Measurements from ENCODE around the gene IFITM5.
"Not testable (repeated sequence)": the region's sequence is repeated elsewhere in the genome, so short reads cannot be mapped to it uniquely, and the experiment has no call there.

Gene IFITM5

GRCh38 chr11:293852-294661 is 5.3 kb downstream of the IFITM5 start:
- DNase-seq, result no peak

GRCh38 chr11:293271-293851 is 6.0 kb downstream of the IFITM5 start:
- DNase-seq, result no peak

DNA sequence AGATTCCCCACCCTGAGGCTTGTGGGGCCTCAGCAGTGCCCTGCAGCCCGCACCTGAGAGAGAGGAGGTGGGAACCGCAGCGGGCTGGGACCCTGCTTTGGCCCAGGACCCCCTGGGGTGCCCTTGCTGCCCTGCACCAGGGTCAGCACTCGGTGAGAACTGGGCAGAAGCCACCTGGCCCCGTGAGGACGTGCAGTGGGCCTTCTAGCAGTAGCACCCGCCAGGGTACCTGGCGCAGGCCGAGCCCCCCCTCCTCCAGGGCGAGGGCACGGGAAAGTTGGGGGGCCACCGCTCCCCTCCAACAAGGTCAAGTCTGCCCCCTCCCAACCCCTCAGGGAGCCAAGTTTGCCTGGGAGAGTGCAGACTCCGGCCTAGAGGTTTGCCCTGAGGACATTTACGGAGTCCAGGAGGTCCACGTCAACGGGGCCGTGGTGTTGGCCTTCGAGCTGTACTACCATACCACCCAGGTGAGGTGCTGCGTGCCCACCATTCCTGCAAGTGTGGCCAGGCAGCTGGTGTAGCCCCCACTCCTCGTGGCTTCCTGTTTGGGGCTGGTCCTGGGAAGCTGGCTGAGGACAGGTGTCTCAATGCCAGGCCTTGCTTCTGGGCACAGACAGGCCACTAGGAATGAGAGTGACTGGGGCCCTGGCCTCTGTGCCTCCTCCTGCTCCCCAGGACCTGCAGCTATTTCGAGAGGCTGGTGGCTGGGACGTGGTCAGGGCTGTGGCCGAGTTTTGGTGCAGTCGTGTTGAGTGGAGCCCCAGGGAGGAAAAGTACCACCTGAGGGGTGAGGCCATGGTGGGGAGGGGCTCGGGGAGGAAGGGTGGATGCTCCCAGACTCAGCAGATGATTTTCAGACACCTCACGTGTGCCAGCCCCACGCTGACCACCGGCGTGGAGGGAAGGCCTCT is 6.9 kb downstream of the IFITM5 start:
- no peak for DNase-seq

- no peak for DNase-seq
These were observed 7.8 kb downstream of the IFITM5 start for GRCh38 chr11:291281-292210.

- DNase-seq, result no peak
These were observed 8.6 kb downstream of the IFITM5 start for GRCh38 chr11:290621-291231.

DNA sequence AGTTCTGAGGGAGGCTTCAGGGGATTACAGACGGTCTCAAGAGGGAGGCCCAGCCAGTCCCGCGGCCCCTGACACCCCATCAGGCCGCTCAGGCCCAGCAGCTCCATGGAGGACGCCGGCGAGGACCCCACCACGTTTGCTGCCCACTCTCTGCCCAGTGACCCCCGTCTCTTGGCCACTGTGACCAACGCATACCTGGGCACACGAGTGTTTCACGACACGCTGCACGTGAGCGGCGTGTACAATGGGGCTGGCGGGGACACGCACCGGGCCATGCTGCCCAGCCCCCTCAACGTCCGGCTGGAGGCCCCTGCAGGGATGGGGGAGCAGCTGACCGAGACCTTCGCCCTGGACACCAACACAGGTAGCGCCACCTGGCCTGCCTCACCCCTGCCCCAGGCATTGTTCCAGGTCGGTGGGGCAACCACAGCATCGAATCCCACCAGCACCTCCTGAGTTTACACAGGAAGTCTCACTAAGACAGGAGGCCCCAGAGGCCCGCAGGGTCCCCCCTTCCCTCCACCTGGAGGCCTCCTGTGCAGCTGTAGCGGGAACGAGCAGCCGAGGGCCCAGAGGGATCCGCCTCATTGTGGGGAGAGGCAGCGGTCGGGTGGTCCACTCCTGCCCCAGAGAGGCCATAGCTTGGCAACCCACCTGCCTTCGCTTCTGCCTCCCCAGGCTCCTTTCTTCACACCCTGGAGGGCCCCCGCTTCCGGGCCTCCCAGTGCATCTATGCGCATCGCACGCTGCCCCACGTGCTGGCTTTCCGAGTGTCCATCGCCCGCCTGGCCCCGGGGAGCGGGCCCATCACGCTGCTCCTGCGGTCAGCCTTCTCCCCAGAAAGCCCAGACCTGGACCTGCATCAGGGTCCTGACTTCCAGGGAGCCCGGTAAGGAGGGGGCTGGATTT is 9.4 kb downstream of the IFITM5 start:
- no peak for DNase-seq

GRCh38 chr11:289398-289711 is 10.0 kb downstream of the IFITM5 start:
- no peak for DNase-seq

DNA sequence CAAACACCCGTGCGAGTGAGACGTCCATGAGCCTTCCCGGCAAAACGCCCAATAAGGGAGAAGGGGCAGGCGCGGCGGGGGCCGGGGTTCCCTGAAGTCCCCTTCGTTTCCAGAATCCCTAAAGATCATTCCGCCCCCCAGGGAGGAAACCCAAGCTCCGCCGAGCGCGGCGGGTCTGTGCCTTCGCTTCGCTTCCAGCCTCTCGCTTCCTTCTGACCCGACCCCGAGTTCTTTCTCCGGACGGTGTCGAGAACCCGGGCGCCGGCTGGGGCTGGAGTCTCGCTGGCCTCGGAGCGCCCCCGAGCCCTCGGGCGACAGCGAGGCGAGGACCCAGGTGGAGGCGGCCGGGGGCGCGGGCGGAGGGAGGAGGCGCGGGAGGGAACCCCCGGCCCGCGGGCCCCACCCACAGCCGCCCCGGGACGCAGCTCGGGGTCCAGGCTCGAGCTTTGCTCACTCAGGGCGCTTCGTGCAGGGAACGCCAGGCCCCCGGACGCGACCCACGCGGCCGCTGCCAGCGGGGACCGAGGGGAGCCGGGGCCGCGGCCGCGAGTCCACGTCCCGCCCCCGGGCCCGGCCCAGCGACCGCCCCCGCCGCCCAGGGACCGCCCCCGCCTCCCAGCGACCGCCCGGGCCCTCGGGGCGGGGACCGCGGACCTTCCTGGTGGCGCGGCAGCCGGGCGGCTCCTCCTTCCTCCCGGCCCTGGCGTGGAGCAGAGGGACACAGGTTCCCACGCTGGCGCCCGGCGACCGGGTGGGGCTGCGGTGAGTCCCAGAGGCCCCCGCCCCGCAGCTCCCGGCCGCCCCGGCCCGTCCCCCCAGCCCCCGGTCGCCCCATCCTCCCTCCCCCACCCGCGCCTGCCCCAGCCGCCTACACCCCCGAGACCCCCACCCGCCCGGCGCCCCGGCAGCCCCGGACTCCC is 10.6 kb downstream of the IFITM5 start, which contains the start of gene PGGHG:
TSS of gene PGGHG (plus strand) at position 649 of the 920 bp plus-strand sequence. CDS start 691 bp downstream, outside the sequence.
- peak in 1 of 2 experiments; percentile 40 for DNase-seq

- no peak for DNase-seq
These were observed 11.4 kb downstream of the IFITM5 start for GRCh38 chr11:287821-288477.

DNA sequence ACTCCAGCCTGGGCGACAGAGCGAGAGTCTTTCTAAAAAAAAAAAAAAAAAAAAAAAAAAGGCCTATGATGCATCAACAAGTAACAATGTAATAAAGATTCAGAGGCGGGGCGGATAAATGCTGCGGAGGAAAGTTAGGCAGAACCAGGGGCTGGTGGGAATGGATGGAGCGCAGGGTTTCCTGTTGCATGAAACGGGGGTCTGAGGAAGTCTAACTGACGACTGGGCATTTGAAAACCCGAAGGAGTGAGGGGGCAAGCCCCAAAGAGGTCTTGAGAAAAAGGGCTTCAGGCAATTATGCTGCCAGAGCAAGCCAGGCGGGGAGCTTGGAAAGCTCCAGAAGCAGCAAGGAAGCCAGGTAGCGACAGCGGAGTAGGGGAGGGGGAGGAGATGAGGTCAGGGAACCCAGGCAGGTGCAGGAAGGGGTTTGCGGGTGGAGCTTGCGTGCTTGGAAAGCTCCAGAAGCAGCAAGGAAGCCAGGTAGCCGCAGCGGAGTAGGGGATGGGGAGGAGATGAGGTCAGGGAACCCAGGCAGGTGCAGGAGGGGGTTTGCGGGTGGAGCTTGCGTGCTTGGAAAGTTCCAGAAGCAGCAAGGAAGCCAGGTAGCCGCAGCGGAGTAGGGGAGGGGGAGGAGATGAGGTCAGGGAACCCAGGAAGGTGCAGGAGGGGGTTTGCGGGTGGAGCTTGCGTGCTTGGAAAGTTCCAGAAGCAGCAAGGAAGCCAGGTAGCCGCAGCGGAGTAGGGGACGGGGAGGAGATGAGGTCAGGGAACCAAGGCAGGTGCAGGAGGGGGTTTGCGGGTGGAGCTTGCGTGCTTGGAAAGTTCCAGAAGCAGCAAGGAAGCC is 12.1 kb downstream of the IFITM5 start:
- not testable (repeated sequence) for DNase-seq

DNA sequence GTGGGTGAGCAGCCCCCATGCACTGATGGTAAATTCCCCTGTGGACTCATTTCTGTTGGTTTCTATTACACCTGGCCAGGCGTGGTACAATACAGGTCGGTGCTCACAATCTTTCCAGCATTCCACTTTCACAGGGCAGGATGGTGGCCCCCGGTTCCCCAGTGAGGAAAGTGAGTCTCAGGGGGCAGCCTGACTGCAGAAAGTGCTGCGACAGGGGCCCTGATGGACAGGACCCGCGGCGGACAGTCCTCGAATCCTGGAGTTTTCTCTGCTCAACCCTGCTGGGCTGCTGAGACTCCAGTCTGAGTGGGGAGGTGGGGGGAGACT is 13.5 kb downstream of the IFITM5 start:
- DNase-seq, result no peak

- no peak for DNase-seq
These were observed 14.1 kb downstream of the IFITM5 start for GRCh38 chr11:285021-285893.

GRCh38 chr11:284105-285020 is 15.0 kb downstream of the IFITM5 start:
- no peak for DNase-seq

- no peak for DNase-seq
These were observed 15.8 kb downstream of the IFITM5 start for GRCh38 chr11:283405-284104.

DNA sequence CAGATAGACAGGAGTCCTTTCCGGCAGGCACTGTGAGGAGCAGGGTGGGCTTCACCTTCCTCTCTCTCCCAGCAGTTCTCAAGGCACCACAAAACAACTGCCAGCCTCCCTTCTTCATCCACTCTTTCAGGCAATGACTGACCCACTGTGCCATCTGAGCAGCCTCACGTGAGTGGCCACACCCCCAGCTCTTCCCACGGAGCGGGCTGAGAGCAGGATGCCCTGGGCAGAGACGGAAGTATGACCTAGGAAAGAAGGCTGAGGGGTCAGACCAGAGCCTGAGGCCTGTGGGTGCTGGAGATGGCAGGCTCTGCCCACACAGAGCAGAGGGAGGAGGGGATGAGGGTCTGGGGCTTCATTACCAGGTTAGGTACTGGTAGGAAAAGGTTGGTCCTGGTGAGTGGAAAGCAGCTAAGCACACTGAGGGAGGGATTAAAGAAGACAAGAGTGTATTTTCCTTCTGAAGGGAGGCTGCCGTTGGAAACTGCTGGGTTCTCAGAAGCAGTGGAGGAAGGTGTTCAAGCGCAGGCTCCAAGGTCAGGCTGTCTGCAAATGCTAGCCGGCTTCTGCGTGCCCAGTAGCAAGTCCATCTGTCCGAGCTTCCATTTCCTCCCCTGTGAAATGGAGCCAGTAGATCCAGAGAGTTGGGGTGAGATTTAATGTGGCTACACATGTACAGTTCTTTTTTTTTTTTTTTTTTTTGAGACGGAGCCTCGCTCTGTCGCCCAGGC is 16.5 kb downstream of the IFITM5 start:
- no peak for DNase-seq
